ENCODE measurements around the gene TMC1.

DNA sequence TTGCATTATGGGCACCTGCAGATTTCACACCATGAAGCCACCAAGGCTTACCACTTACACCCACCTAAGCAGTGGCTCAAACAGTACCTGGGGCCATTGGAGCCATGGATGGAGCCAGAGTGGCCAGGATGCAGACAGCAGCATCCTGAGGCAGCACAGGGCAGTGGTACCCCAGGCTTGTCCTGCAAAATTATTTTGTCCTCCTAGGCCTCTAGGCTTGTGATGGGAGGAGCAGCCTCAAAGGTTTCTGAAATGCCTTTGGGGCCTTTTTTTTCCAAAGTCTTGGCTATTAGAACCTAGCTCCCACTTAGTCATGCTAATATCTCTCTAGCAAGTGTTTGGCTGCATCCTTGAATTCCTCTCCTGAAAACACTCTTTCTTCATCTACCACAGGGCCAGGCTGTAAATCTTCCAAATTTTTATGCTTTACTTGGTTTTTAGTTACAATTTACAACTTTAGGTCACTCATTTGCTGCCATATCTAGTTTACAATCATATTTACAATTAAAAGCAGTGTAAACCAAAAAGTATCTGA lies 15.7 kb downstream of the TMC1 start:
- TF ChIP-seq YY1 (IDR thresholded peaks at IDR 0.05; ENCODE audit: insufficient read depth, insufficient read length), result no peak
- no peak for TF ChIP-seq SUZ12 (IDR thresholded peaks at IDR 0.05; ENCODE audit: extremely low read depth, insufficient read depth, insufficient read length)
- no peak for TF ChIP-seq ZNF274 (IDR thresholded peaks at IDR 0.05; ENCODE audit: low read depth, low read length)
